Measurements from ENCODE around the gene IL18.

- no peak for TF ChIP-seq CTCF (IDR thresholded peaks at IDR 0.05)
- no peak for TF ChIP-seq POLR2A (IDR thresholded peaks at IDR 0.05)
Measured at GRCh38 chr11:112196519-112197087, 32.7 kb upstream of the IL18 start.
